HEK293 (cell line): ENCODE measurements around the gene UNC93A.
A peak's percentile ranks its signal among the peaks of the same experiment; 100 is the strongest.

Experiments used
- GFI1B ChIP-seq: fragments of 450-650 bp; formaldehyde crosslinking; IDR thresholded peaks from 2 replicates; pipeline ENCODE4 v1.5.1; 2016; ENCODE audit warnings: missing biosample characterization, missing genetic modification characterization
- GLI4 ChIP-seq: fragments of 450-650 bp; formaldehyde crosslinking; IDR thresholded peaks from 2 replicates; pipeline ENCODE4 v1.5.1; 2016; ENCODE audit warnings: missing biosample characterization, missing genetic modification characterization
- PATZ1 ChIP-seq: fragments of 450-650 bp; formaldehyde crosslinking; IDR thresholded peaks from 2 replicates; pipeline ENCODE4 v1.5.1; 2016; ENCODE audit warnings: missing biosample characterization, missing genetic modification characterization
- REST ChIP-seq: fragments of 450-650 bp; formaldehyde crosslinking; IDR thresholded peaks from 2 replicates; pipeline ENCODE4 v1.5.1; 2016; ENCODE audit warnings: missing biosample characterization, missing genetic modification characterization
- SCRT2 ChIP-seq: fragments of 450-650 bp; formaldehyde crosslinking; IDR thresholded peaks from 2 replicates; pipeline ENCODE4 v1.5.1; 2016; ENCODE audit warnings: missing biosample characterization, missing genetic modification characterization
- WT1 ChIP-seq: fragments of 450-650 bp; formaldehyde crosslinking; IDR thresholded peaks from 2 replicates; pipeline ENCODE4 v1.5.1; 2016; ENCODE audit warnings: missing biosample characterization, missing genetic modification characterization
- ZBTB1 ChIP-seq: fragments of 450-650 bp; formaldehyde crosslinking; IDR thresholded peaks from 2 replicates; pipeline ENCODE4 v1.5.1; 2016; ENCODE audit warnings: missing biosample characterization, missing genetic modification characterization
- ZBTB6 ChIP-seq: fragments of 450-650 bp; formaldehyde crosslinking; IDR thresholded peaks from 2 replicates; pipeline ENCODE4 v1.5.1; 2017; ENCODE audit warnings: missing biosample characterization, missing genetic modification characterization
- ZNF146 ChIP-seq: fragments of 450-650 bp; formaldehyde crosslinking; IDR thresholded peaks from 2 replicates; pipeline ENCODE4 v1.5.1; 2016; ENCODE audit warnings: missing biosample characterization, missing genetic modification characterization
- ZNF157 ChIP-seq: fragments of 450-650 bp; formaldehyde crosslinking; IDR thresholded peaks from 2 replicates; pipeline ENCODE4 v1.5.1; 2016; ENCODE audit warnings: missing biosample characterization, missing genetic modification characterization
- ZNF223 ChIP-seq: fragments of 450-650 bp; formaldehyde crosslinking; IDR thresholded peaks from 2 replicates; pipeline ENCODE4 v1.5.1; 2016; ENCODE audit warnings: missing biosample characterization, missing genetic modification characterization
- ZNF248 ChIP-seq: fragments of 450-650 bp; formaldehyde crosslinking; IDR thresholded peaks from 2 replicates; pipeline ENCODE4 v1.5.1; 2017; ENCODE audit warnings: missing biosample characterization, missing genetic modification characterization
- ZNF280D ChIP-seq: fragments of 450-650 bp; formaldehyde crosslinking; IDR thresholded peaks from 2 replicates; pipeline ENCODE4 v1.5.1; 2016; ENCODE audit warnings: missing biosample characterization, missing genetic modification characterization
- ZNF433 ChIP-seq: fragments of 450-650 bp; formaldehyde crosslinking; IDR thresholded peaks from 2 replicates; pipeline ENCODE4 v1.5.1; 2016; ENCODE audit warnings: missing biosample characterization, missing genetic modification characterization, low read depth
- ZNF518A ChIP-seq: fragments of 450-650 bp; formaldehyde crosslinking; conservative IDR thresholded peaks from 2 replicates; pipeline ENCODE4 v1.5.1; 2016; ENCODE audit warnings: low read depth, missing biosample characterization, missing genetic modification characterization
- ZNF544 ChIP-seq: fragments of 450-650 bp; formaldehyde crosslinking; IDR thresholded peaks from 2 replicates; pipeline ENCODE4 v1.5.0; 2017; ENCODE audit warnings: missing biosample characterization, missing genetic modification characterization
- ZNF558 ChIP-seq: fragments of 450-650 bp; formaldehyde crosslinking; IDR thresholded peaks from 2 replicates; pipeline ENCODE4 v1.5.1; 2016; ENCODE audit warnings: missing biosample characterization, missing genetic modification characterization
- ZNF561 ChIP-seq: fragments of 450-650 bp; IDR thresholded peaks from 2 replicates; pipeline ENCODE4 v1.5.1; 2018; ENCODE audit warnings: missing biosample characterization, missing genetic modification characterization, borderline replicate concordance
- ZNF610 ChIP-seq: fragments of 450-650 bp; formaldehyde crosslinking; IDR thresholded peaks from 2 replicates; pipeline ENCODE4 v1.5.1; 2016; ENCODE audit warnings: missing biosample characterization, missing genetic modification characterization, borderline replicate concordance
- ZNF626 ChIP-seq: fragments of 450-650 bp; sonication (Bioruptor Pico); formaldehyde crosslinking; IDR thresholded peaks from 2 replicates; pipeline ENCODE4 v1.5.1; 2018; ENCODE audit warnings: missing biosample characterization, missing genetic modification characterization, inconsistent platforms
- ZNF639 ChIP-seq: fragments of 450-650 bp; formaldehyde crosslinking; IDR thresholded peaks from 2 replicates; pipeline ENCODE4 v1.5.1; 2016; ENCODE audit warnings: missing biosample characterization, missing genetic modification characterization
- ZNF768 ChIP-seq: fragments of 450-650 bp; formaldehyde crosslinking; IDR thresholded peaks from 2 replicates; pipeline ENCODE4 v1.5.1; 2018; ENCODE audit warnings: missing biosample characterization, mild to moderate bottlenecking, missing genetic modification characterization
- ZNF791 ChIP-seq: fragments of 450-650 bp; formaldehyde crosslinking; IDR thresholded peaks from 2 replicates; pipeline ENCODE4 v1.5.1; 2016; ENCODE audit warnings: missing biosample characterization, missing genetic modification characterization

Gene UNC93A

GRCh38 chr6:167350731-167351655, 59.9 kb downstream of the UNC93A start (continued):
- TF ChIP-seq ZNF518A (tag by site-specific recombination) (no peak), ZNF791 (tag by site-specific recombination) (no peak), ZNF433 (no peak), ZNF626 (tag by site-specific recombination) (no peak), ZNF146 (tag by site-specific recombination) (no peak), WT1 (tag by site-specific recombination) (no peak), SCRT2 (tag by site-specific recombination) (peak; percentile 82), GFI1B (tag by site-specific recombination) (no peak), GLI4 (no peak), ZNF639 (tag by site-specific recombination) (no peak), ZNF157 (tag by site-specific recombination) (no peak), ZNF768 (tag by site-specific recombination) (no peak), ZNF544 (tag by site-specific recombination) (no peak), ZBTB1 (tag by site-specific recombination) (no peak), ZNF280D (no peak), ZBTB6 (tag by site-specific recombination) (no peak), ZNF248 (tag by site-specific recombination) (no peak), ZNF223 (tag by site-specific recombination) (no peak), ZNF561 (peak; percentile 41; the same call in 1 of the 2 replicates), ZNF558 (tag by site-specific recombination) (no peak), ZNF610 (0 out of 2 replicates have a peak, but pooled peaks have one; percentile 23), PATZ1 (peak; percentile 81), REST (tag by site-specific recombination) (peak; percentile 86)
